HG03354 (cell line): ENCODE data around the gene GOLGA8H.
A peak's percentile ranks its signal among the peaks of the same experiment; 100 is the strongest.
"Not testable (repeated sequence)": the region's sequence is repeated elsewhere in the genome, so short reads cannot be mapped to it uniquely, and the experiment has no call there.

Experiments
- ATAC-seq: cut with Tn5 transposase; IDR thresholded peaks from one replicate; pipeline ENCODE4 v1.9.1; 2021; ENCODE audit warnings: mild to moderate bottlenecking; ENCODE audit not compliant: unreplicated experiment, poor library complexity, severe bottlenecking

GOLGA8H gene

GRCh38 chr15:30603796-30604195 is at the start of gene GOLGA8H:
Gene GOLGA8H (plus strand): TSS chr15:30604028. CDS start chr15:30604126, 98 bp downstream.
- ATAC-seq: not testable (repeated sequence)

GRCh38 chr15:30566949-30567348 is 36.9 kb upstream of the GOLGA8H start:
- peak; percentile 56 for ATAC-seq

- not testable (repeated sequence) for ATAC-seq
Observed at GRCh38 chr15:30573012-30573491, 30.8 kb upstream of the GOLGA8H start.

- ATAC-seq: not testable (repeated sequence)
Observed at GRCh38 chr15:30579394-30579970, 24.3 kb upstream of the GOLGA8H start.

- not testable (repeated sequence) for ATAC-seq
Observed at GRCh38 chr15:30580716-30581115, 23.1 kb upstream of the GOLGA8H start.

- not testable (repeated sequence) for ATAC-seq
Observed at GRCh38 chr15:30598953-30599352, 4.9 kb upstream of the GOLGA8H start.

- not testable (repeated sequence) for ATAC-seq
Observed at GRCh38 chr15:30612271-30612670, 8.4 kb downstream of the GOLGA8H start.

- ATAC-seq: not testable (repeated sequence)
Observed at GRCh38 chr15:30621342-30621741, 17.5 kb downstream of the GOLGA8H start.

GRCh38 chr15:30625436-30626193 is 21.8 kb downstream of the GOLGA8H start, which contains the start of gene ARHGAP11B:
Gene ARHGAP11B (plus strand): TSS chr15:30626128.
- peak; percentile 95 for ATAC-seq

- ATAC-seq: not testable (repeated sequence)
Observed at GRCh38 chr15:30626194-30626565, 22.4 kb downstream of the GOLGA8H start.

GRCh38 chr15:30626632-30627031 is 22.8 kb downstream of the GOLGA8H start:
- peak; percentile 1 for ATAC-seq

GRCh38 chr15:30650012-30650929 is 46.4 kb downstream of the GOLGA8H start:
- ATAC-seq: peak; percentile 88

GRCh38 chr15:30661154-30661553 is 57.3 kb downstream of the GOLGA8H start:
- ATAC-seq: not testable (repeated sequence)
